Measurements from ENCODE around the gene TALDO1. TPM values are rescaled to one million over a fixed set of nuclear protein-coding genes. Genes with fewer than 3 reads are reported as not detected.

Gene TALDO1
- total RNA-seq, 1 experiment from 2014 or later = 379 TPM

- TF ChIP-seq CTCF (IDR thresholded peaks at IDR 0.05; ENCODE audit: unreplicated experiment) = no peak
- no peak for DNase-seq
- H3K36me3 Mint-ChIP-seq (ENCODE audit: insufficient read depth, unreplicated experiment) = peaks cover 51% of the 10 kb centered on the region
- intact Hi-C loops (cut with micrococcal nuclease; ENCODE audit: unreplicated experiment) = loop anchor here (10.0 kb wide), 1 partner anchor 139 kb away; the partner anchor contains the start of genes LMNTD2 and RASSF7
- BruUV-seq (replicated peaks) = no TSS peak
- peak overlapping the region; percentile 88 for H3K4me3 Mint-ChIP-seq (ENCODE audit: low read depth, unreplicated experiment)
- CTCF ChIA-PET = interaction anchor here (0.6 to 1.4 kb wide), 4 partner anchors 8 to 143 kb away, joined by 4 to 7 read pairs (median 6); partner anchors contain the start of gene TMEM80
- no peaks in the 10 kb centered on the region for H3K9me3 Mint-ChIP-seq (ENCODE audit: low read depth, unreplicated experiment)
- no peaks in the 10 kb centered on the region for H3K27me3 Mint-ChIP-seq (ENCODE audit: unreplicated experiment)
- peaks cover 18% of the 10 kb centered on the region for H3K4me1 Mint-ChIP-seq (ENCODE audit: low read depth, unreplicated experiment)
- H3K27ac Mint-ChIP-seq (ENCODE audit: unreplicated experiment) = peak overlapping the region; percentile 30
These were observed 43.0 kb upstream of the TALDO1 start for GRCh38 chr11:704228-704674.

GRCh38 chr11:704781-705645 is 42.3 kb upstream of the TALDO1 start:
- intact Hi-C loops (cut with micrococcal nuclease; ENCODE audit: unreplicated experiment) = loop anchor here (10.0 kb wide), 1 partner anchor 140 kb away; the partner anchor contains the start of genes LMNTD2 and RASSF7
- no peak for TF ChIP-seq CTCF (IDR thresholded peaks at IDR 0.05; ENCODE audit: unreplicated experiment)
- Mint-ChIP-seq H3K27ac (ENCODE audit: unreplicated experiment) (peak overlapping the region; percentile 67), H3K9me3 (ENCODE audit: low read depth, unreplicated experiment) (no peaks in the 10 kb centered on the region), H3K27me3 (ENCODE audit: unreplicated experiment) (no peaks in the 10 kb centered on the region), H3K4me3 (ENCODE audit: low read depth, unreplicated experiment) (peak overlapping the region; percentile 88), H3K4me1 (ENCODE audit: low read depth, unreplicated experiment) (peaks cover 18% of the 10 kb centered on the region), H3K36me3 (ENCODE audit: insufficient read depth, unreplicated experiment) (peaks cover 59% of the 10 kb centered on the region)
- CTCF ChIA-PET = interaction anchor here (0.6 to 1.4 kb wide), 5 partner anchors 8 to 143 kb away, joined by 4 to 7 read pairs (median 6); partner anchors contain the start of gene TMEM80
- peak; percentile 84 for DNase-seq
- BruUV-seq (replicated peaks) = no TSS peak

GRCh38 chr11:705646-706438 is 41.4 kb upstream of the TALDO1 start, which contains the start of gene EPS8L2:
TSS of gene EPS8L2 (plus strand) at chr11:706231. CDS start at chr11:709408, 3,177 bp downstream.
- CTCF ChIA-PET = interaction anchor here (1.4 to 1.5 kb wide), 2 partner anchors 9 to 144 kb away, joined by 6 to 8 read pairs; no protein-coding TSS in a partner anchor
- no peaks in the 10 kb centered on the region for H3K9me3 Mint-ChIP-seq (ENCODE audit: low read depth, unreplicated experiment)
- H3K4me1 Mint-ChIP-seq (ENCODE audit: low read depth, unreplicated experiment) = peaks cover 25% of the 10 kb centered on the region
- BruUV-seq (replicated peaks) = no TSS peak
- peak within 1 kb of the TSS; percentile 88 for H3K4me3 Mint-ChIP-seq (ENCODE audit: low read depth, unreplicated experiment)
- peak within 1 kb of the TSS; percentile 87 for H3K27ac Mint-ChIP-seq (ENCODE audit: unreplicated experiment)
- intact Hi-C loops (cut with micrococcal nuclease; ENCODE audit: unreplicated experiment) = loop anchor here (10.0 kb wide), 1 partner anchor 141 kb away; the partner anchor contains the start of genes LMNTD2 and RASSF7
- no peak for TF ChIP-seq CTCF (IDR thresholded peaks at IDR 0.05; ENCODE audit: unreplicated experiment)
- peak; percentile 73 for DNase-seq
- H3K27me3 Mint-ChIP-seq (ENCODE audit: unreplicated experiment) = no peaks in the 10 kb centered on the region
- H3K36me3 Mint-ChIP-seq (ENCODE audit: insufficient read depth, unreplicated experiment) = peaks cover 58% of the 10 kb centered on the region

- Mint-ChIP-seq H3K27ac (ENCODE audit: unreplicated experiment) (no peak overlapping the region), H3K4me3 (ENCODE audit: low read depth, unreplicated experiment) (peak overlapping the region; percentile 88), H3K9me3 (ENCODE audit: low read depth, unreplicated experiment) (no peaks in the 10 kb centered on the region), H3K27me3 (ENCODE audit: unreplicated experiment) (no peaks in the 10 kb centered on the region), H3K4me1 (ENCODE audit: low read depth, unreplicated experiment) (peaks cover 32% of the 10 kb centered on the region), H3K36me3 (ENCODE audit: insufficient read depth, unreplicated experiment) (peaks cover 61% of the 10 kb centered on the region)
- TF ChIP-seq CTCF (IDR thresholded peaks at IDR 0.05; ENCODE audit: unreplicated experiment) = peak; percentile 28
- DNase-seq = peak; percentile 62
- intact Hi-C loops (cut with micrococcal nuclease; ENCODE audit: unreplicated experiment) = loop anchor here (10.0 kb wide), 1 partner anchor 142 kb away; the partner anchor contains the start of genes LMNTD2 and RASSF7
- BruUV-seq (replicated peaks) = no TSS peak
- CTCF ChIA-PET = interaction anchor here (1.1 to 1.5 kb wide), 2 partner anchors 10 to 69 kb away, joined by 4 to 8 read pairs; no protein-coding TSS in a partner anchor
These were observed 40.8 kb upstream of the TALDO1 start for GRCh38 chr11:706439-706956.
